Lung (tissue), 12 donors: ENCODE data around the gene FBXO34. TPM values are rescaled to one million over a fixed set of nuclear protein-coding genes. Genes with fewer than 3 reads are reported as not detected.

Experiments used
- ATAC-seq: fragments of 200-7000 bp; cut with Tn5 transposase; one replicate; pipeline ENCODE4 v1.9.1; 2020; ENCODE audit warnings: moderate number of reproducible peaks; ENCODE audit not compliant: insufficient read depth, low FRiP score
- DNase-seq, 3 donors: peaks; one replicate each; pipeline ENCODE4 v3.0.0-alpha.2; 2013 to 2017
- H3K27ac ChIP-seq, 2 donors: one replicate each; pipeline ENCODE4 v1.5.1; 2013; ENCODE audit warnings: mild to moderate bottlenecking in 2 of 2, moderate library complexity in 2 of 2, control low read depth in 1 of 2, inconsistent platforms in 1 of 2, low read depth in 1 of 2, low read length in 1 of 2
- H3K27me3 ChIP-seq, 3 donors: one replicate each; pipeline ENCODE4 v1.5.1; 2013; ENCODE audit warnings: low read length in 2 of 3; ENCODE audit not compliant: control insufficient read depth in 3 of 3, insufficient read depth in 3 of 3
- H3K36me3 ChIP-seq, 4 donors: one replicate each; pipeline ENCODE4 v1.5.1; 2013; ENCODE audit warnings: low read length in 4 of 4, mild to moderate bottlenecking in 1 of 4, moderate library complexity in 1 of 4; ENCODE audit not compliant: control insufficient read depth in 4 of 4, insufficient read depth in 4 of 4
- H3K4me1 ChIP-seq, 5 donors: one replicate each; pipeline ENCODE4 v1.5.1; 2013; ENCODE audit warnings: low read length in 5 of 5, mild to moderate bottlenecking in 2 of 5, moderate library complexity in 1 of 5; ENCODE audit not compliant: control insufficient read depth in 5 of 5, insufficient read depth in 5 of 5
- H3K4me3 ChIP-seq: one replicate; pipeline ENCODE4 v1.5.1; 2013; ENCODE audit warnings: mild to moderate bottlenecking, control low read depth, moderate library complexity
- H3K9ac ChIP-seq, 2 donors: one replicate each; pipeline ENCODE4 v1.5.1; 2013; ENCODE audit warnings: low read length in 2 of 2, control low read depth in 1 of 2; ENCODE audit not compliant: insufficient read depth in 1 of 2
- H3K9me3 ChIP-seq, 4 donors: one replicate each; pipeline ENCODE4 v1.5.1; 2013; ENCODE audit warnings: low read length in 3 of 4, mild to moderate bottlenecking in 1 of 4, moderate library complexity in 1 of 4; ENCODE audit not compliant: control insufficient read depth in 4 of 4, insufficient read depth in 3 of 4
- CTCF ChIP-seq: IDR thresholded peaks from 2 replicates; pipeline ENCODE4 v1.5.1; 2012; ENCODE audit warnings: mild to moderate bottlenecking; ENCODE audit errors: control extremely low read depth, extremely low read depth
- WGBS, 2 donors: extraction: QIAGEN DNeasy Blood & Tissue Kit; methylation state at CpG; one replicate each; pipeline ENCODE4 v1.1.7; 2013; 5-methylcytosine and 5-hydroxymethylcytosine counted together
- polyA plus RNA-seq, 2 donors: library from polyadenylated mRNA; stranded (reverse); fragments of 200-250 nt; gene quantifications; one replicate each; pipeline ENCODE4 v1.2.1, GENCODE V29; 2013
- total RNA-seq, 2 donors: library from RNA; depleted of rRNA in 1 of 2; stranded (reverse); fragments of >200 nt in 1 of 2; gene quantifications; one replicate each; pipeline ENCODE4 v1.2.1, GENCODE V29; 2014 to 2021
- donor health status: control.
- donor health status: control.
- donor health status: Bipolar disorder and iron deficiency.
- donor health status: healthy.
- donor health status: DM: yes; HTN: yes; CAD: no.

Gene FBXO34
- total and polyA plus RNA-seq, 4 donors, result 14.0 to 59.4 (median 22.2) TPM

- ATAC-seq (no peak), DNase-seq (no peak)
- TF ChIP-seq CTCF, result no peak
- H3K4me3 ChIP-seq, result no peak overlapping the region
- no peaks in the 10 kb centered on the region for H3K27me3 ChIP-seq
- H3K27ac ChIP-seq, result no peak overlapping the region
- H3K36me3 ChIP-seq, result peaks cover 0 to 2% (median 0%) of the 10 kb centered on the region in 4 donors
- 86 to 91% methylated on average over 13 of the region's 13 CpGs for WGBS, 2 donors
- no peaks in the 10 kb centered on the region for H3K9me3 ChIP-seq
- no peak overlapping the region for H3K9ac ChIP-seq
- H3K4me1 ChIP-seq, result peaks cover 0 to 24% (median 3%) of the 10 kb centered on the region in 5 donors
Observed at GRCh38 chr14:55285048-55285652, 13.9 kb downstream of the FBXO34 start.

- Histone ChIP-seq H3K27ac (no peak overlapping the region), H3K4me3 (no peak overlapping the region), H3K9ac (no peak overlapping the region), H3K9me3 (no peaks in the 10 kb centered on the region), H3K36me3 (peaks cover 0 to 2% (median 0%) of the 10 kb centered on the region in 4 donors), H3K4me1 (peaks cover 0 to 9% (median 0%) of the 10 kb centered on the region in 5 donors), H3K27me3 (no peaks in the 10 kb centered on the region)
- no peak for TF ChIP-seq CTCF
- ATAC-seq (no peak), DNase-seq (no peak)
- 83 to 89% methylated on average over 6 of the region's 6 CpGs for WGBS, 2 donors
Observed at GRCh38 chr14:55288439-55288838, 17.2 kb downstream of the FBXO34 start.

- Histone ChIP-seq H3K9ac (no peak overlapping the region), H3K27ac (no peak overlapping the region), H3K4me3 (no peak overlapping the region), H3K4me1 (peaks cover 0 to 3% (median 2%) of the 10 kb centered on the region in 5 donors), H3K36me3 (peaks cover 0 to 2% (median 0%) of the 10 kb centered on the region in 4 donors), H3K9me3 (no peaks in the 10 kb centered on the region), H3K27me3 (no peaks in the 10 kb centered on the region)
- no peak for TF ChIP-seq CTCF
- 97 to 99% methylated on average over 3 of the region's 3 CpGs for WGBS, 2 donors
- DNase-seq (no peak), ATAC-seq (no peak)
Observed at GRCh38 chr14:55291480-55292081, 20.4 kb downstream of the FBXO34 start.
